CD4-positive, alpha-beta T cell (primary cell): ENCODE results near the gene SNRPD1. TPM values are rescaled to one million over a fixed set of nuclear protein-coding genes. Genes with fewer than 3 reads are reported as not detected.

Source experiments
- ATAC-seq: fragments of 200-7000 bp; cut with Tn5 transposase; one replicate; pipeline ENCODE4 v1.10.0; 2022; ENCODE audit warnings: mild to moderate bottlenecking; ENCODE audit not compliant: poor library complexity
- CTCF ChIA-PET: fragments of 350-600 bp; sonication (Branson Sonifier 250); formaldehyde crosslinking; loops from one replicate; lab custom pipeline; 2021; ENCODE audit warnings: antibody characterized with exemption, inconsistent platforms; lab: Charles Lee
- POLR2A ChIA-PET: fragments of 350-600 bp; sonication (Branson Sonifier 250); formaldehyde crosslinking; loops from one replicate; lab custom pipeline; 2021; ENCODE audit warnings: antibody characterized with exemption, inconsistent platforms; lab: Charles Lee
- DNase-seq, 14 experiments: peaks; one replicate each; pipeline ENCODE4 v3.0.0-alpha.2; 2013 to 2020; ENCODE audit warnings: mixed read lengths in 2 of 14
- H3K27ac ChIP-seq, 2 donors: one replicate each; pipeline versions ENCODE4 v1.5.1 to v1.7.0; 2013; ENCODE audit warnings: low read length in 2 of 2, low read depth in 1 of 2, mild to moderate bottlenecking in 1 of 2
- H3K27me3 ChIP-seq, 2 experiments: 1 replicate in 1 of 2; 2 replicates in 1 of 2; pipeline versions ENCODE4 v1.6.1 to v1.7.0; 2013; ENCODE audit warnings: low read length in 2 of 2, control low read depth in 1 of 2, mild to moderate bottlenecking in 1 of 2, moderate library complexity in 1 of 2; ENCODE audit not compliant: insufficient read depth in 2 of 2, control insufficient read depth in 1 of 2
- H3K36me3 ChIP-seq: one replicate; pipeline ENCODE4 v1.6.1; 2013; ENCODE audit warnings: low read length, control low read depth; ENCODE audit not compliant: insufficient read depth
- H3K4me1 ChIP-seq: one replicate; pipeline ENCODE4 v1.6.1; 2013; ENCODE audit warnings: low read length, control low read depth; ENCODE audit not compliant: insufficient read depth
- H3K4me3 ChIP-seq: one replicate; pipeline ENCODE4 v1.5.1; 2013; ENCODE audit warnings: mild to moderate bottlenecking, low read length, moderate library complexity
- H3K9me3 ChIP-seq, 2 experiments: 1 replicate in 1 of 2; 2 replicates in 1 of 2; pipeline versions ENCODE4 v1.6.1 to v1.7.0; 2013; ENCODE audit warnings: low read length in 2 of 2, mild to moderate bottlenecking in 2 of 2, control low read depth in 1 of 2, moderate library complexity in 1 of 2; ENCODE audit not compliant: control insufficient read depth in 1 of 2, insufficient read depth in 1 of 2
- H3K27ac Mint-ChIP-seq: one replicate; pipeline ENCODE4 v1.8.0; 2020; ENCODE audit warnings: mixed read lengths
- H3K27me3 Mint-ChIP-seq: one replicate; pipeline ENCODE4 v1.8.0; 2021; ENCODE audit warnings: mixed read lengths
- H3K36me3 Mint-ChIP-seq: one replicate; pipeline ENCODE4 v1.8.0; 2021; ENCODE audit warnings: low read depth, mixed read lengths
- H3K4me1 Mint-ChIP-seq: one replicate; pipeline ENCODE4 v1.8.0; 2021; ENCODE audit warnings: low read depth, mixed read lengths
- H3K4me3 Mint-ChIP-seq: one replicate; pipeline ENCODE4 v1.8.0; 2020; ENCODE audit warnings: mild to moderate bottlenecking, mixed read lengths
- H3K9me3 Mint-ChIP-seq: one replicate; pipeline ENCODE4 v1.8.0; 2020; ENCODE audit warnings: mixed read lengths
- intact Hi-C, 2 experiments: fragments of 100-400 bp; cut with DNase I in 1 of 2; cut with micrococcal nuclease in 1 of 2; formaldehyde crosslinking; loops; one replicate each; pipeline versions ENCODE4 v1.15.1 to v1.9.0; 2023 to 2025; cut with DNase I, micrococcal nuclease
- total RNA-seq, 174 experiments: library from RNA in 2 of 174; stranded (reverse) in 2 of 174; gene quantifications; one replicate each; pipeline ENCODE4 v1.2.3 and lab custom pipeline; 2021 to 2026
- TF ChIP-seq, protein P1 (sequence below): fragments of 200-600 bp; IDR thresholded peaks from one replicate; pipeline ENCODE4 v1.8.0; 2022; ENCODE audit warnings: antibody characterized with exemption, mild to moderate bottlenecking

Gene SNRPD1
- total RNA-seq, 2 experiments from 2014 or later = 35.7 to 38.9 TPM

DNA sequence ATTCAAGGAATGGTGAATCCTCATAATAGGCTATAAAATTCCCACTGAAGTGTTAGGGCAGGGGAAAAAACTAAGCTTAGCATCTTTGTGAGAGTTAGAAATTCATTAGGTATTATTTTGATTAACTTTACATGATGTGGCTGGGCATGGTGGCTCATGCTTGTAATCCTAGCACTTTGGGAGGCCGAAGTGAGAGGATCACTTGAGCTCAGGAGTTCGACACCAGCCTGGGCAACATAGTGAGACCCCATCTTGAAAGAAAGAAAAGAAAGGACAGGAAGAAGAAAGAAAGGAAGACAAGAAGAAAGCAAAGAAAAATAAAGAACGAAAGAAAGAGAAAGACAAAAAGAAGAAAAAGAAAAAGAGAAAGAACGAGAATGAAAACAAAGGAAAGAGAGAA is 40.0 kb downstream of the SNRPD1 start:
- H3K27ac Mint-ChIP-seq = no peak overlapping the region
- H3K27me3 Mint-ChIP-seq = no peaks in the 10 kb centered on the region
- no peak overlapping the region for H3K27ac ChIP-seq
- ChIA-PET POLR2A (interaction anchor here (0.6 kb wide), 1 partner anchor 552 kb away, joined by 3 read pairs; no protein-coding TSS in a partner anchor), CTCF (interaction anchor here (2.1 kb wide), 1 partner anchor 8 kb away, joined by 4 read pairs; no protein-coding TSS in a partner anchor)
- DNase-seq (no peak), ATAC-seq (no peak)
- peaks cover 15% of the 10 kb centered on the region for H3K36me3 ChIP-seq
- H3K4me1 Mint-ChIP-seq = no peaks in the 10 kb centered on the region
- H3K4me3 Mint-ChIP-seq = no peak overlapping the region
- H3K4me1 ChIP-seq = no peaks in the 10 kb centered on the region
- no peaks in the 10 kb centered on the region for H3K9me3 Mint-ChIP-seq
- H3K4me3 ChIP-seq = no peak overlapping the region
- intact Hi-C loops = no loop called here
- H3K27me3 ChIP-seq = no peaks in the 10 kb centered on the region
- peaks cover 42% of the 10 kb centered on the region for H3K36me3 Mint-ChIP-seq
- TF ChIP-seq, protein P1, sequence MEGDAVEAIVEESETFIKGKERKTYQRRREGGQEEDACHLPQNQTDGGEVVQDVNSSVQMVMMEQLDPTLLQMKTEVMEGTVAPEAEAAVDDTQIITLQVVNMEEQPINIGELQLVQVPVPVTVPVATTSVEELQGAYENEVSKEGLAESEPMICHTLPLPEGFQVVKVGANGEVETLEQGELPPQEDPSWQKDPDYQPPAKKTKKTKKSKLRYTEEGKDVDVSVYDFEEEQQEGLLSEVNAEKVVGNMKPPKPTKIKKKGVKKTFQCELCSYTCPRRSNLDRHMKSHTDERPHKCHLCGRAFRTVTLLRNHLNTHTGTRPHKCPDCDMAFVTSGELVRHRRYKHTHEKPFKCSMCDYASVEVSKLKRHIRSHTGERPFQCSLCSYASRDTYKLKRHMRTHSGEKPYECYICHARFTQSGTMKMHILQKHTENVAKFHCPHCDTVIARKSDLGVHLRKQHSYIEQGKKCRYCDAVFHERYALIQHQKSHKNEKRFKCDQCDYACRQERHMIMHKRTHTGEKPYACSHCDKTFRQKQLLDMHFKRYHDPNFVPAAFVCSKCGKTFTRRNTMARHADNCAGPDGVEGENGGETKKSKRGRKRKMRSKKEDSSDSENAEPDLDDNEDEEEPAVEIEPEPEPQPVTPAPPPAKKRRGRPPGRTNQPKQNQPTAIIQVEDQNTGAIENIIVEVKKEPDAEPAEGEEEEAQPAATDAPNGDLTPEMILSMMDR = no peak
- H3K9me3 ChIP-seq = no peaks in the 10 kb centered on the region

DNA sequence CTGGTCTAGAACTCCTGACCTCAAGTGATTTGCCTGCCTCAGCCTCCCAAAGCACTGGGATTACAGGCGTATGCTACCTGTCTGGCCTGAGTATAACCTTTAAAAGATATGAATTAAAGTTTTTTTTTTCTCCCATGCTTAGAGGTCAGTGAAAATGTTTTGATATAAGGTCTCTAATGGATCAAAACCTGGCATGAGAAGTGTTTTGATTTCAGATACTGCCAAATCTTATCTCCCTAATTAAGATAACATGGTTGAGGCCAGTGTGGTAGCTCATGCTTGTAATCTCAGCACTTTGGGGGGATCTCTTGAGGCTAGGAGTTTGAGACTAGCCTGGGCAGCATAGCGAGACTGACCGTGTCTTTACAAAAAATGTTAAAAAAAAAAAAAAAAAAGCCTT is 41.2 kb downstream of the SNRPD1 start:
- no peaks in the 10 kb centered on the region for H3K27me3 Mint-ChIP-seq
- ChIA-PET POLR2A (no interaction called here), CTCF (interaction anchor here (0.6 to 0.7 kb wide), 2 partner anchors 39 to 82 kb away, joined by 3 to 7 read pairs; no protein-coding TSS in a partner anchor)
- no peak overlapping the region for H3K27ac Mint-ChIP-seq
- H3K36me3 Mint-ChIP-seq = peaks cover 49% of the 10 kb centered on the region
- H3K27ac ChIP-seq = no peak overlapping the region
- intact Hi-C loops = no loop called here
- H3K4me3 ChIP-seq = no peak overlapping the region
- no peaks in the 10 kb centered on the region for H3K4me1 Mint-ChIP-seq
- H3K27me3 ChIP-seq = no peaks in the 10 kb centered on the region
- peaks cover 15% of the 10 kb centered on the region for H3K36me3 ChIP-seq
- no peaks in the 10 kb centered on the region for H3K9me3 Mint-ChIP-seq
- H3K4me1 ChIP-seq = no peaks in the 10 kb centered on the region
- DNase-seq = no peak
- no peaks in the 10 kb centered on the region for H3K9me3 ChIP-seq
- H3K4me3 Mint-ChIP-seq = no peak overlapping the region
- ATAC-seq = no peak
- TF ChIP-seq, protein P1 = no peak

DNA sequence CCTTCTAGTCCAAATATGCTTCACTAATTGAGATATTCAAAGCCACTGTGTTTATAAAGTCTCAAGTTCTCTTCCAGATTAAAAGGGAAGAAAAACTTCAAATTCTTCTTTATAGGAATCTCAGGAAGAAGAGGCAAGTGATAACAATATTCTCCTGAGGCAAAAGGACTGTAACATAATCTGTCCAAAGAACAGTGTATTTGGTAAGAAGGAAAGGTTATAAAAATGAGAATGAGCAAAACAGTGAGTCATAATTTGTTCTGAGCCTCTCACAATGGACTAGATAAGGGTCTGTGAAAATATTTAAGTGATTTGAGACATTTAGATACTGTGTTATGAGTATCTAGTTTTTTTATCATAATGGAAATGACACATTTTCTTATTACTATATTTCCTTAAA is 44.3 kb downstream of the SNRPD1 start:
- Mint-ChIP-seq H3K27ac (no peak overlapping the region), H3K36me3 (peaks cover 67% of the 10 kb centered on the region), H3K27me3 (no peaks in the 10 kb centered on the region), H3K9me3 (no peaks in the 10 kb centered on the region), H3K4me3 (no peak overlapping the region), H3K4me1 (no peaks in the 10 kb centered on the region)
- DNase-seq = no peak
- ATAC-seq = no peak
- Histone ChIP-seq H3K36me3 (peaks cover 15% of the 10 kb centered on the region), H3K27me3 (no peaks in the 10 kb centered on the region), H3K9me3 (no peaks in the 10 kb centered on the region), H3K4me3 (no peak overlapping the region), H3K4me1 (no peaks in the 10 kb centered on the region), H3K27ac (no peak overlapping the region)
- CTCF ChIA-PET = no interaction called here
- TF ChIP-seq, protein P1 = no peak
- intact Hi-C loops = no loop called here
- POLR2A ChIA-PET = no interaction called here
